IMR-90 (cell line): Measurements from ENCODE around the gene CPSF4. TPM values are rescaled to one million over a fixed set of nuclear protein-coding genes. Genes with fewer than 3 reads are reported as not detected.

Source experiments
- ATAC-seq: fragments of 200-7000 bp; cut with Tn5 transposase; 2 replicates; pipeline ENCODE4 v1.9.1; 2020; ENCODE audit warnings: low read depth, mild to moderate bottlenecking, moderate library complexity
- BruUV-seq: library from RNA; stranded (reverse); fragments of 400-500 nt; replicated peaks from 2 replicates; lab custom pipeline; 2021; lab: Mats Ljungman, UMichigan
- CTCF ChIA-PET: fragments of 300-600 bp; formaldehyde crosslinking; extraction: SDS; loops from one replicate; lab custom pipeline; 2021; ENCODE audit warnings: antibody characterized with exemption; lab: Yijun Ruan, JAX
- POLR2A ChIA-PET: fragments of 300-600 bp; sonication (Branson Sonifier 250); formaldehyde crosslinking; loops from one replicate; lab custom pipeline; 2022; ENCODE audit warnings: antibody characterized with exemption; ENCODE audit not compliant: unreplicated experiment; lab: Charles Lee
- DNase-seq: peaks from one replicate; pipeline ENCODE4 v3.0.0; 2013
- H2AFZ ChIP-seq: replicated peaks from 2 replicates; pipeline ENCODE3; 2013; ENCODE audit warnings: low read length, mild to moderate bottlenecking; ENCODE audit not compliant: poor library complexity
- H2AK5ac ChIP-seq: 2 replicates; pipeline ENCODE4 v1.6.1; 2013; ENCODE audit warnings: low read depth, low read length, inconsistent platforms
- H2AK9ac ChIP-seq: replicated peaks from 2 replicates; pipeline ENCODE3; 2013; ENCODE audit warnings: mild to moderate bottlenecking, low read depth, low read length, moderate library complexity; ENCODE audit not compliant: poor library complexity
- H2BK120ac ChIP-seq: 2 replicates; pipeline ENCODE4 v1.6.1; 2013; ENCODE audit warnings: low read depth, low read length, inconsistent platforms
- H2BK15ac ChIP-seq: 3 replicates; pipeline ENCODE4 v1.6.1; 2013; ENCODE audit warnings: low read depth, low read length, inconsistent platforms
- H2BK20ac ChIP-seq: 2 replicates; pipeline ENCODE4 v1.6.1; 2013; ENCODE audit warnings: low read depth, mild to moderate bottlenecking, inconsistent platforms, low read length, moderate library complexity
- H2BK5ac ChIP-seq: 2 replicates; pipeline ENCODE4 v1.6.1; 2013; ENCODE audit warnings: mild to moderate bottlenecking, low read depth, low read length, inconsistent platforms; ENCODE audit not compliant: poor library complexity, severe bottlenecking
- H3K14ac ChIP-seq: replicated peaks from 2 replicates; pipeline ENCODE4 v1.6.1; 2013; ENCODE audit warnings: low read depth, low read length, inconsistent platforms
- H3K18ac ChIP-seq: 2 replicates; pipeline ENCODE4 v1.6.1; 2013; ENCODE audit warnings: low read depth, low read length, control low read depth
- H3K23ac ChIP-seq: 2 replicates; pipeline ENCODE4 v1.6.1; 2013; ENCODE audit warnings: low read depth, low read length, inconsistent platforms
- H3K27ac ChIP-seq: 2 replicates; pipeline ENCODE4 v1.5.1; 2013; ENCODE audit warnings: mild to moderate bottlenecking, control low read depth, low read length; ENCODE audit not compliant: insufficient read depth
- H3K27me3 ChIP-seq: 2 replicates; pipeline ENCODE4 v1.6.1; 2013; ENCODE audit warnings: low read length; ENCODE audit not compliant: control insufficient read depth, insufficient read depth
- H3K36me3 ChIP-seq: 2 replicates; pipeline ENCODE4 v1.6.1; 2013; ENCODE audit warnings: low read length, mixed read lengths; ENCODE audit not compliant: control insufficient read depth, insufficient read depth
- H3K4ac ChIP-seq: 2 replicates; pipeline ENCODE4 v1.6.1; 2013; ENCODE audit warnings: low read depth, low read length, inconsistent platforms
- H3K4me1 ChIP-seq: 2 replicates; pipeline ENCODE4 v1.6.1; 2013; ENCODE audit warnings: low read length, mixed read lengths; ENCODE audit not compliant: control insufficient read depth, insufficient read depth
- H3K4me2 ChIP-seq: 2 replicates; pipeline ENCODE4 v1.6.1; 2013; ENCODE audit warnings: low read depth, mild to moderate bottlenecking, control low read depth, low read length, moderate library complexity
- H3K4me3 ChIP-seq: 2 replicates; pipeline ENCODE4 v1.5.1; 2013; ENCODE audit warnings: low read depth, mild to moderate bottlenecking, control low read depth, low read length, moderate library complexity; ENCODE audit not compliant: insufficient read depth
- H3K56ac ChIP-seq: 2 replicates; pipeline ENCODE4 v1.6.1; 2013; ENCODE audit warnings: low read length, inconsistent platforms; ENCODE audit not compliant: insufficient read depth; ENCODE audit errors: extremely low read depth
- H3K79me1 ChIP-seq, 2 experiments: 2 replicates each; pipeline ENCODE4 v1.6.1; 2013; ENCODE audit warnings: low read length in 2 of 2, inconsistent platforms in 1 of 2, low read depth in 1 of 2
- H3K9ac ChIP-seq: 2 replicates; pipeline ENCODE4 v1.6.1; 2013; ENCODE audit warnings: low read depth, low read length, control low read depth
- H3K9me1 ChIP-seq: 2 replicates; pipeline ENCODE4 v1.6.1; 2013; ENCODE audit warnings: low read length, inconsistent platforms; ENCODE audit not compliant: insufficient read depth
- H3K9me3 ChIP-seq: 2 replicates; pipeline ENCODE4 v1.6.1; 2013; ENCODE audit warnings: low read length; ENCODE audit not compliant: control insufficient read depth, insufficient read depth
- H4K20me1 ChIP-seq: 2 replicates; pipeline ENCODE4 v1.6.1; 2013; ENCODE audit warnings: low read length, inconsistent platforms; ENCODE audit not compliant: insufficient read depth
- H4K5ac ChIP-seq: 2 replicates; pipeline ENCODE4 v1.6.1; 2013; ENCODE audit warnings: mild to moderate bottlenecking, low read depth, low read length, control low read depth
- H4K8ac ChIP-seq, 2 experiments: 2 replicates each; pipeline ENCODE4 v1.6.1; 2013; ENCODE audit warnings: low read depth in 2 of 2, low read length in 2 of 2, control low read depth in 1 of 2, inconsistent platforms in 1 of 2
- H4K91ac ChIP-seq: 2 replicates; pipeline ENCODE4 v1.6.1; 2013; ENCODE audit warnings: low read depth, low read length, inconsistent platforms; ENCODE audit not compliant: insufficient read depth
- BHLHE40 ChIP-seq: fragments of 150-350 bp; IDR thresholded peaks from 2 replicates; pipeline ENCODE4 v1.6.1; 2016; ENCODE audit warnings: mild to moderate bottlenecking, low read depth, low read length
- CHD1 ChIP-seq: IDR thresholded peaks from 2 replicates; pipeline ENCODE4 v1.6.1; 2012; ENCODE audit warnings: low read depth, low read length, improper control_type of control experiment
- FOS ChIP-seq: fragments of 150-350 bp; IDR thresholded peaks from 2 replicates; pipeline ENCODE4 v1.6.1; 2016; ENCODE audit warnings: low read depth, low read length
- MXI1 ChIP-seq: IDR thresholded peaks from 2 replicates; pipeline ENCODE4 v1.6.1; 2012; ENCODE audit warnings: low read depth, mild to moderate bottlenecking, low read length, moderate library complexity, borderline replicate concordance
- NFE2L2 ChIP-seq: fragments of 150-350 bp; IDR thresholded peaks from 2 replicates; pipeline ENCODE4 v1.6.1; 2016; ENCODE audit warnings: low read depth, mild to moderate bottlenecking, low read length
- RFX5 ChIP-seq: IDR thresholded peaks from 2 replicates; pipeline ENCODE4 v1.8.0; 2012; ENCODE audit warnings: low read depth, mild to moderate bottlenecking, low read length, moderate library complexity
- SMC3 ChIP-seq: fragments of 150-350 bp; IDR thresholded peaks from 2 replicates; pipeline ENCODE4 v1.6.1; 2016; ENCODE audit warnings: low read depth, mild to moderate bottlenecking, antibody characterized with exemption, low read length, moderate library complexity
- WGBS, 2 experiments: methylation state at CpG; one replicate each; pipeline versions ENCODE4 v1.1.5 to v1.1.7; 2013; ENCODE audit warnings: missing lambda C conversion rate in 2 of 2; ENCODE audit not compliant: insufficient read length in 1 of 2; ENCODE audit errors: extremely low coverage in 2 of 2; 5-methylcytosine and 5-hydroxymethylcytosine counted together
- dilution Hi-C: fragments of 300-500 bp; cut with HindIII; formaldehyde crosslinking; loops from one replicate; pipeline ENCODE4 v1.14.3; 2018; ENCODE audit warnings: low sequenced_read_pairs; ENCODE audit not compliant: unreplicated experiment
- in situ Hi-C: fragments of 300-500 bp; cut with MboI; formaldehyde crosslinking; loops from 3 replicates; pipeline ENCODE4 v1.14.3; 2019; ENCODE audit warnings: low sequenced_read_pairs, inconsistent platforms, mixed read lengths
- intact Hi-C: fragments of 100-400 bp; cut with micrococcal nuclease; formaldehyde crosslinking; loops from 2 replicates; pipeline ENCODE4 v1.10.0; 2022
- polyA plus RNA-seq, 3 experiments: library from polyadenylated mRNA; depleted of rRNA; stranded (reverse); fragments of >200 nt; gene quantifications; 2 replicates each; pipeline ENCODE4 v1.2.3, GENCODE V29; 2012; ENCODE audit warnings: low replicate concordance in 1 of 3
- total RNA-seq: library from RNA; depleted of rRNA; stranded (reverse); fragments of >200 nt; gene quantifications from 2 replicates; pipeline ENCODE4 v1.2.3, GENCODE V29; 2012

The CPSF4 gene
- total and polyA plus RNA-seq, 2 of the 4 experiments (the other 2 are of a cell fraction) = 23.8 to 44.9 TPM

DNA sequence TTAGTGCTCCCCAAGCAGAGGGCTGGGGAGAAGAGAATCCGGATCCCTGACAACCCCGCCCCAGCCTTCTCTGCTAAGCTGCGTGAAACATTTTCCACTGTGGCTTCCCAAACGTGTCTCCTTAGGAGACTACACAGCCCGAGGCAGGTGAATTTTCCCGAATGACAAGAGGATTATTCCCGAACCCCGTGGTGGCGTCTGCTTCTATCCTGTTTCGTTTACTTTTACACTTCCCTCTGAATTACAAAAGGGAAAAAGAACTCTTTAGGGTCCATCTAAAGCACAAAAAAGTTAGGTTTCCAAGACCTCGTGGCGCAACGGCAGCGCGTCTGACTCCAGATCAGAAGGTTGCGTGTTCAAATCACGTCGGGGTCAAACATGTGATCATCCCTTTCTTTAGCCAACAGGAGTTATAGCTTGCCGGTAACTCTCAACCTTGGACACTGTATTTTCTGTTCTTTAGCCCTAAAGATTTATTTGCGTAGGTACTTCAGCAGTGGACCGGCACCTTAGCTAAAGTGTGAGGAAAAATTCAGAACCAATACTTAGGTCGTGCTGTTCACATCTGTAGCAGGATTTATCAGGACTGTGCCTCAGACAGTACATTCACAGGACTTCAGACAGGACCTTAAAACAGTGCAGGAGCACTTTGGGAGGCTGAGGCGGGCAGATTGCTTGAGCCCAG, 30.8 kb downstream of the CPSF4 start:
- no peak overlapping the region for H3K4me3 ChIP-seq
- intact Hi-C loops = no loop called here

More for the DNA sequence above, 30.8 kb downstream of the CPSF4 start:
- no peaks in the 10 kb centered on the region for H4K20me1 ChIP-seq
- no peak overlapping the region for H2BK20ac ChIP-seq
- H3K36me3 ChIP-seq = no peaks in the 10 kb centered on the region
- H3K4ac ChIP-seq = no peak overlapping the region
- H2BK120ac ChIP-seq = no peak overlapping the region
- no peak overlapping the region for H3K56ac ChIP-seq
- 30% methylated on average over 7 of the region's 23 CpGs; no CpG with 5 or more reads in 1 of the 2 experiments for WGBS, 2 experiments
- no peak overlapping the region for H3K14ac ChIP-seq
- peaks cover 7 to 33% of the 10 kb centered on the region in 2 experiments for H3K79me1 ChIP-seq
- no peak overlapping the region for H3K18ac ChIP-seq
- peaks cover 2% of the 10 kb centered on the region; the same call in 1 of the 2 replicates for H3K4me1 ChIP-seq
- H4K5ac ChIP-seq = no peak overlapping the region
- in situ Hi-C loops (no loop called here), dilution Hi-C loops (no loop called here)
- H3K4me2 ChIP-seq = no peak overlapping the region
- H3K9me3 ChIP-seq = no peaks in the 10 kb centered on the region
- no peak overlapping the region for H4K91ac ChIP-seq
- no peak overlapping the region for H2AK5ac ChIP-seq
- no peak overlapping the region for H2BK5ac ChIP-seq
- no peak for TF ChIP-seq NFE2L2
- TF ChIP-seq MXI1 = no peak
- TF ChIP-seq RFX5 = no peak
- TF ChIP-seq BHLHE40 = no peak
- TF ChIP-seq SMC3 = no peak
- TF ChIP-seq CHD1 = no peak
- no peak for TF ChIP-seq FOS
- H3K9me1 ChIP-seq = peaks cover 3% of the 10 kb centered on the region; the same call in 1 of the 2 replicates
- H3K27ac ChIP-seq = no peak overlapping the region
- H4K8ac ChIP-seq = no peak overlapping the region
- no TSS peak for BruUV-seq
- POLR2A ChIA-PET = no interaction called here
- no peak overlapping the region for H2AK9ac ChIP-seq
- DNase-seq (no peak), ATAC-seq (no peak)
- no peak overlapping the region for H3K23ac ChIP-seq
- H2BK15ac ChIP-seq = no peak overlapping the region
- CTCF ChIA-PET = interaction anchor here (0.6 kb wide), 1 partner anchor 598 kb away, joined by 3 read pairs; no protein-coding TSS in a partner anchor
- no peak overlapping the region for H3K9ac ChIP-seq
- H2AFZ ChIP-seq = peak overlapping the region; percentile 67
- H3K27me3 ChIP-seq = no peaks in the 10 kb centered on the region
